Esophagus muscularis mucosa (tissue), 4 donors: ENCODE data around the gene SFXN1.

ENCODE experiments used
- EP300 ChIP-seq: sonication (generic); formaldehyde crosslinking; IDR thresholded peaks from one replicate; pipeline ENCODE4 v1.6.1; 2017; ENCODE audit warnings: antibody characterized with exemption
- POLR2A ChIP-seq: fragments of 450-650 bp; IDR thresholded peaks from one replicate; pipeline ENCODE4 v1.6.1; 2017; ENCODE audit warnings: antibody characterized with exemption, moderate library complexity, mild to moderate bottlenecking, low read depth
- POLR2AphosphoS5 ChIP-seq, 2 donors: sonication (generic); formaldehyde crosslinking; IDR thresholded peaks; one replicate each; pipeline ENCODE4 v1.6.1; 2017; ENCODE audit warnings: antibody characterized with exemption in 2 of 2
- TF ChIP-seq, protein P1 (sequence below), 3 experiments: fragments of 200-600 bp in 2 of 3; fragments of 450-650 bp in 1 of 3; sonication (generic) in 2 of 3; IDR thresholded peaks; one replicate each; pipeline ENCODE4 v1.5.1; 2017 to 2019; ENCODE audit warnings: antibody characterized with exemption in 3 of 3, mild to moderate bottlenecking in 2 of 3, moderate library complexity in 1 of 3

DNA sequence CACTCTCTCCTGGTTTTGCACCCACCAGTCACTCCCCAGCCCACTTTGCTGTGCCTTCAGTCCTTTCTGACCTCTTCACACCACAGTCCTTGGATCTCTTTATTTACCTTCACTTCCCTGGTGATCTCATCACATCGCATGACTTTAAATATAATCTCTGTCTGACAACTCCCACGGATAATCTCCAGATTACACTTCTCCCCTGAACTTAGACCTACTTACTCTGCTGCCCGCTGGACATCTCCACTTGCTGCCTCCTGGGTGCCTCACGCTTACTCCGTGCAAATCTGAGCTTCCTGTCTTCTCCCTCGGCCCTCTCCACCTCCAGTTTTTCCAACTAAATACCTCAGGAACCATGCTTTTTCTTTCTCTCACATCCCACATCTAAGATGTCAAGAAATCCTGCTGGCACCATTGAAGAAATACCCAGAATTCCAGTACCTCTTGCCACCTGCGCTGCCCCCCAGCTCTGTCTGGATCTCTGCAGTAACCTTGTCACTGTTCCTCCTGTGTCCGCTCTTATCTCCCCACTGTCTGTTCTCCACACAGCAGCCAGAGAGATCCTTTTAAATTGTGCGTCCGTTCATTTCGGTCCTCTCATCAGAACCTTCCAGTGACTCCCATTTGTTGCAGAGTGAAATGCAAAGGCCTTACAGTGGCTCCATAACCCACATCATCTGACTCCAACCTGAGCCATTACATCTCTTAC, 9.3 kb downstream of the SFXN1 start:
- TF ChIP-seq EP300 (no peak), POLR2A (no peak), POLR2AphosphoS5 (IDR thresholded peaks at IDR 0.05) (no peak)
- TF ChIP-seq, protein P1, sequence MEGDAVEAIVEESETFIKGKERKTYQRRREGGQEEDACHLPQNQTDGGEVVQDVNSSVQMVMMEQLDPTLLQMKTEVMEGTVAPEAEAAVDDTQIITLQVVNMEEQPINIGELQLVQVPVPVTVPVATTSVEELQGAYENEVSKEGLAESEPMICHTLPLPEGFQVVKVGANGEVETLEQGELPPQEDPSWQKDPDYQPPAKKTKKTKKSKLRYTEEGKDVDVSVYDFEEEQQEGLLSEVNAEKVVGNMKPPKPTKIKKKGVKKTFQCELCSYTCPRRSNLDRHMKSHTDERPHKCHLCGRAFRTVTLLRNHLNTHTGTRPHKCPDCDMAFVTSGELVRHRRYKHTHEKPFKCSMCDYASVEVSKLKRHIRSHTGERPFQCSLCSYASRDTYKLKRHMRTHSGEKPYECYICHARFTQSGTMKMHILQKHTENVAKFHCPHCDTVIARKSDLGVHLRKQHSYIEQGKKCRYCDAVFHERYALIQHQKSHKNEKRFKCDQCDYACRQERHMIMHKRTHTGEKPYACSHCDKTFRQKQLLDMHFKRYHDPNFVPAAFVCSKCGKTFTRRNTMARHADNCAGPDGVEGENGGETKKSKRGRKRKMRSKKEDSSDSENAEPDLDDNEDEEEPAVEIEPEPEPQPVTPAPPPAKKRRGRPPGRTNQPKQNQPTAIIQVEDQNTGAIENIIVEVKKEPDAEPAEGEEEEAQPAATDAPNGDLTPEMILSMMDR (IDR thresholded peaks at IDR 0.05): no peak
